GM23338 (cell line): Measurements from ENCODE around the gene ULK2. TPM values are rescaled to one million over a fixed set of nuclear protein-coding genes. Genes with fewer than 3 reads are reported as not detected.

Experiments used
- ATAC-seq: fragments of 200-7000 bp; cut with Tn5 transposase; 3 replicates; pipeline ENCODE4 v1.9.1; 2020
- DNase-seq: peaks from one replicate; pipeline ENCODE4 v3.0.0-alpha.2; 2015; ENCODE audit warnings: low spot score
- H2AFZ ChIP-seq: fragments of 200-600 bp; sonication (generic); 2 replicates; pipeline ENCODE4 v1.8.0; 2016; ENCODE audit warnings: antibody characterized with exemption, mild to moderate bottlenecking, moderate library complexity
- H3F3A ChIP-seq: fragments of 200-600 bp; sonication (generic); replicated peaks from 2 replicates; pipeline ENCODE4 v1.8.0; 2017; ENCODE audit warnings: antibody characterized with exemption, mixed run types, low read depth
- H3K27ac ChIP-seq: fragments of 200-600 bp; sonication (generic); 2 replicates; pipeline ENCODE4 v1.6.1; 2016; ENCODE audit warnings: low read depth
- H3K27me3 ChIP-seq: fragments of 200-600 bp; sonication (generic); 2 replicates; pipeline ENCODE4 v1.8.0; 2016; ENCODE audit warnings: mild to moderate bottlenecking, mixed run types, moderate library complexity; ENCODE audit not compliant: insufficient read depth
- H3K36me3 ChIP-seq: fragments of 200-600 bp; sonication (generic); 2 replicates; pipeline ENCODE4 v1.8.0; 2016; ENCODE audit warnings: mild to moderate bottlenecking; ENCODE audit not compliant: insufficient read depth
- H3K4me1 ChIP-seq: fragments of 200-600 bp; sonication (generic); 2 replicates; pipeline ENCODE4 v1.8.0; 2016; ENCODE audit warnings: mild to moderate bottlenecking, moderate library complexity; ENCODE audit not compliant: insufficient read depth
- H3K4me2 ChIP-seq: fragments of 200-600 bp; sonication (generic); 2 replicates; pipeline ENCODE4 v1.7.1; 2017; ENCODE audit warnings: mixed run types
- H3K4me3 ChIP-seq: fragments of 200-600 bp; sonication (generic); 2 replicates; pipeline ENCODE4 v1.6.1; 2016; ENCODE audit warnings: mixed run types
- H3K79me2 ChIP-seq: fragments of 200-600 bp; sonication (generic); replicated peaks from 2 replicates; pipeline ENCODE4 v1.8.0; 2017; ENCODE audit warnings: mild to moderate bottlenecking; ENCODE audit not compliant: insufficient read depth
- H3K9me2 ChIP-seq: fragments of 200-600 bp; sonication (generic); 2 replicates; pipeline ENCODE4 v1.8.0; 2017; ENCODE audit not compliant: insufficient read depth
- H4K20me1 ChIP-seq: fragments of 200-600 bp; sonication (generic); replicated peaks from 2 replicates; pipeline ENCODE4 v1.8.0; 2017; ENCODE audit warnings: mild to moderate bottlenecking; ENCODE audit not compliant: insufficient read depth
- H3K27ac Mint-ChIP-seq: 2 replicates; pipeline ENCODE4 v1.8.0; 2020; ENCODE audit warnings: inconsistent platforms, mild to moderate bottlenecking, moderate library complexity, mixed read lengths
- H3K27me3 Mint-ChIP-seq: 3 replicates; pipeline ENCODE4 v1.8.0; 2022; ENCODE audit warnings: low read depth, mild to moderate bottlenecking, moderate library complexity, mixed read lengths, inconsistent platforms; ENCODE audit not compliant: insufficient read depth, poor library complexity
- H3K36me3 Mint-ChIP-seq: 3 replicates; pipeline ENCODE4 v1.8.0; 2021; ENCODE audit warnings: low read depth, mild to moderate bottlenecking, inconsistent platforms, moderate library complexity, mixed read lengths
- H3K4me1 Mint-ChIP-seq: 3 replicates; pipeline ENCODE4 v1.8.0; 2020; ENCODE audit warnings: mild to moderate bottlenecking, inconsistent platforms, mixed read lengths
- H3K4me3 Mint-ChIP-seq: 3 replicates; pipeline ENCODE4 v1.8.0; 2021; ENCODE audit warnings: moderate library complexity, mild to moderate bottlenecking, inconsistent platforms, mixed read lengths
- H3K9me3 Mint-ChIP-seq: 3 replicates; pipeline ENCODE4 v1.8.0; 2020; ENCODE audit warnings: moderate library complexity, mild to moderate bottlenecking, inconsistent platforms, mixed read lengths
- CREB1 ChIP-seq: fragments of 250-450 bp; sonication (Bioruptor Pico); IDR thresholded peaks from 2 replicates; pipeline ENCODE4 v1.5.0; 2020; ENCODE audit warnings: low read depth, mild to moderate bottlenecking, moderate library complexity
- CTCF ChIP-seq, 2 experiments: fragments of 200-600 bp in 1 of 2; sonication (generic) in 1 of 2; conservative IDR thresholded peaks; 2 replicates each; pipeline versions ENCODE4 v1.5.1 to v1.6.1; 2016 to 2017; ENCODE audit warnings: antibody characterized with exemption in 2 of 2, low read depth in 2 of 2, mild to moderate bottlenecking in 2 of 2, moderate library complexity in 1 of 2
- ETS1 ChIP-seq: IDR thresholded peaks from 2 replicates; pipeline ENCODE4 v1.6.1; 2016; ENCODE audit warnings: antibody characterized with exemption
- EZH2 ChIP-seq: fragments of 200-600 bp; sonication (generic); IDR thresholded peaks from one replicate; pipeline ENCODE4 v1.8.0; 2017; ENCODE audit warnings: antibody characterized with exemption, mild to moderate bottlenecking, low read depth; ENCODE audit not compliant: unreplicated experiment
- EZH2phosphoT487 ChIP-seq: fragments of 200-600 bp; sonication (generic); IDR thresholded peaks from one replicate; pipeline ENCODE4 v1.8.1; 2018; ENCODE audit warnings: antibody characterized with exemption; ENCODE audit not compliant: unreplicated experiment
- JUNB ChIP-seq: IDR thresholded peaks from one replicate; pipeline ENCODE4 v1.6.1; 2016; ENCODE audit warnings: antibody characterized with exemption; ENCODE audit not compliant: unreplicated experiment
- NANOG ChIP-seq: IDR thresholded peaks from 2 replicates; pipeline ENCODE4 v1.6.1; 2016; ENCODE audit warnings: antibody characterized with exemption, borderline replicate concordance
- POLR2AphosphoS5 ChIP-seq: IDR thresholded peaks from 2 replicates; pipeline ENCODE4 v1.6.1; 2016; ENCODE audit warnings: antibody characterized with exemption, low read depth
- REST ChIP-seq: IDR thresholded peaks from one replicate; pipeline ENCODE4 v1.6.1; 2018; ENCODE audit warnings: antibody characterized with exemption; ENCODE audit not compliant: unreplicated experiment
- STAT1 ChIP-seq: IDR thresholded peaks from one replicate; pipeline ENCODE4 v1.6.1; 2016; ENCODE audit warnings: antibody characterized with exemption; ENCODE audit not compliant: unreplicated experiment
- ZNF114 ChIP-seq: fragments of 250-450 bp; sonication (Bioruptor Pico); IDR thresholded peaks from 2 replicates; pipeline ENCODE4 v1.5.0; 2020; ENCODE audit warnings: mild to moderate bottlenecking, moderate library complexity
- ZNF331 ChIP-seq: fragments of 250-450 bp; sonication (Bioruptor Pico); IDR thresholded peaks from 2 replicates; pipeline ENCODE4 v1.5.0; 2020; ENCODE audit warnings: low read depth, mild to moderate bottlenecking, moderate library complexity
- ZNF462 ChIP-seq: fragments of 250-450 bp; sonication (Bioruptor Pico); IDR thresholded peaks from 2 replicates; pipeline ENCODE4 v1.5.0; 2020; ENCODE audit warnings: mild to moderate bottlenecking, moderate library complexity
- polyA plus RNA-seq: library from polyadenylated mRNA; unstranded; fragments of >200 nt; fragmentation: Nextera tagmentation; extraction: Ambion mirVana; gene quantifications from 2 replicates; pipeline ENCODE4 v1.2.1, GENCODE V29; 2016
- total RNA-seq: library from RNA; depleted of rRNA; stranded (reverse); fragments of >200 nt; shearing (Covaris generic); gene quantifications from 2 replicates; pipeline ENCODE4 v1.2.3, GENCODE V29; 2014

Gene ULK2
- total and polyA plus RNA-seq, 2 experiments from 2014 or later, result 1.6 to 3.0 TPM

GRCh38 chr17:19791918-19792550, 75.7 kb downstream of the ULK2 start:
- Histone ChIP-seq H3K9me2 (no peaks in the 10 kb centered on the region), H3K4me1 (no peaks in the 10 kb centered on the region), H3F3A (no peaks in the 10 kb centered on the region), H2AFZ (no peak overlapping the region), H3K27ac (no peak overlapping the region), H3K4me3 (no peak overlapping the region), H4K20me1 (no peaks in the 10 kb centered on the region), H3K27me3 (no peaks in the 10 kb centered on the region), H3K36me3 (peaks cover 8% of the 10 kb centered on the region; the same call in 1 of the 2 replicates), H3K79me2 (no peaks in the 10 kb centered on the region), H3K4me2 (no peak overlapping the region)
- TF ChIP-seq JUNB (no peak), ZNF331 (no peak), ETS1 (no peak), NANOG (no peak), EZH2phosphoT487 (no peak), STAT1 (no peak), CTCF (conservative IDR thresholded peaks at IDR 0.05; ENCODE audit: low read depth in 2 of 2) (no peak), ZNF114 (no peak), REST (no peak), ZNF462 (no peak), CREB1 (CRISPR knock-in tag) (no peak), EZH2 (no peak), POLR2AphosphoS5 (no peak)
- no peak overlapping the region for H3K27ac Mint-ChIP-seq
- peaks cover 2% of the 10 kb centered on the region for H3K27me3 Mint-ChIP-seq
- DNase-seq, result no peak
- H3K9me3 Mint-ChIP-seq, result peaks cover 26% of the 10 kb centered on the region
- no peak overlapping the region for H3K4me3 Mint-ChIP-seq
- ATAC-seq, result no peak
- H3K4me1 Mint-ChIP-seq, result no peaks in the 10 kb centered on the region
- peaks cover 45% of the 10 kb centered on the region for H3K36me3 Mint-ChIP-seq
